HEK293 (cell line): ENCODE data around the gene CEACAM6.

Experiments
- CTCF ChIA-PET: fragments of 350-600 bp; formaldehyde crosslinking; extraction: SDS; loops from one replicate; lab custom pipeline; 2021; ENCODE audit warnings: antibody characterized with exemption; lab: Yijun Ruan, JAX
- POLR2A ChIA-PET: fragments of 300-600 bp; formaldehyde crosslinking; extraction: SDS; loops from one replicate; lab custom pipeline; 2020; ENCODE audit warnings: antibody characterized with exemption, inconsistent platforms; lab: Yijun Ruan, JAX
- H3K27ac ChIP-seq: fragments of 200-500 bp; sonication (Bioruptor generic); 2 replicates; pipeline ENCODE4 v1.5.1; 2014; ENCODE audit warnings: low read depth, low read length, control low read depth, inconsistent platforms; ENCODE audit errors: extremely low read depth
- H3K36me3 ChIP-seq, 2 experiments: fragments of 200-500 bp in 1 of 2; sonication (Bioruptor generic) in 1 of 2; 1 replicate in 1 of 2; 2 replicates in 1 of 2; pipeline ENCODE4 v1.5.1; 2014 to 2017; ENCODE audit warnings: inconsistent platforms in 2 of 2, low read length in 2 of 2; ENCODE audit not compliant: control insufficient read depth in 2 of 2, insufficient read depth in 1 of 2
- H3K4me1 ChIP-seq: fragments of 200-500 bp; sonication (Bioruptor generic); 2 replicates; pipeline ENCODE4 v1.5.1; 2014; ENCODE audit warnings: mild to moderate bottlenecking, low read length, inconsistent platforms; ENCODE audit not compliant: control insufficient read depth, insufficient read depth
- H3K4me3 ChIP-seq: 2 replicates; pipeline ENCODE4 v1.5.1; 2011; ENCODE audit warnings: low read depth, mild to moderate bottlenecking, control low read depth, low read length, moderate library complexity
- H3K9me3 ChIP-seq: fragments of 200-500 bp; sonication (Bioruptor generic); 2 replicates; pipeline ENCODE4 v1.5.1; 2014; ENCODE audit warnings: low read depth, low read length, inconsistent platforms; ENCODE audit not compliant: control insufficient read depth, insufficient read depth
- GLIS2 ChIP-seq: fragments of 450-650 bp; formaldehyde crosslinking; IDR thresholded peaks from 2 replicates; pipeline ENCODE4 v1.5.1; 2016; ENCODE audit warnings: missing biosample characterization, missing genetic modification characterization
- HIC1 ChIP-seq: fragments of 450-650 bp; formaldehyde crosslinking; IDR thresholded peaks from 2 replicates; pipeline ENCODE4 v1.5.1; 2016; ENCODE audit warnings: missing biosample characterization, missing genetic modification characterization
- KLF17 ChIP-seq: fragments of 450-650 bp; formaldehyde crosslinking; IDR thresholded peaks from 2 replicates; pipeline ENCODE4 v1.5.1; 2016; ENCODE audit warnings: missing biosample characterization, missing genetic modification characterization
- SCRT1 ChIP-seq: fragments of 450-650 bp; formaldehyde crosslinking; IDR thresholded peaks from 2 replicates; pipeline ENCODE4 v1.5.1; 2016; ENCODE audit warnings: missing biosample characterization, missing genetic modification characterization, borderline replicate concordance
- SCRT2 ChIP-seq: fragments of 450-650 bp; formaldehyde crosslinking; IDR thresholded peaks from 2 replicates; pipeline ENCODE4 v1.5.1; 2016; ENCODE audit warnings: missing biosample characterization, missing genetic modification characterization
- YY1 ChIP-seq: fragments of 450-650 bp; formaldehyde crosslinking; IDR thresholded peaks from 2 replicates; pipeline ENCODE4 v1.5.1; 2018; ENCODE audit warnings: missing biosample characterization, missing genetic modification characterization
- ZFP37 ChIP-seq: fragments of 450-650 bp; formaldehyde crosslinking; IDR thresholded peaks from 2 replicates; pipeline ENCODE4 v1.5.1; 2016; ENCODE audit warnings: missing biosample characterization, missing genetic modification characterization
- ZFP41 ChIP-seq: fragments of 450-650 bp; formaldehyde crosslinking; IDR thresholded peaks from 2 replicates; pipeline ENCODE4 v1.5.1; 2016; ENCODE audit warnings: missing biosample characterization, missing genetic modification characterization, borderline replicate concordance
- ZNF169 ChIP-seq: fragments of 450-650 bp; formaldehyde crosslinking; IDR thresholded peaks from 2 replicates; pipeline ENCODE4 v1.5.1; 2016; ENCODE audit warnings: missing biosample characterization, missing genetic modification characterization
- ZNF19 ChIP-seq: fragments of 450-650 bp; formaldehyde crosslinking; IDR thresholded peaks from 2 replicates; pipeline ENCODE4; 2016; ENCODE audit warnings: missing biosample characterization, missing genetic modification characterization, low read depth
- ZNF362 ChIP-seq: fragments of 450-650 bp; formaldehyde crosslinking; IDR thresholded peaks from 2 replicates; pipeline ENCODE4 v1.5.1; 2016; ENCODE audit warnings: missing biosample characterization, missing genetic modification characterization
- ZNF394 ChIP-seq: fragments of 450-650 bp; formaldehyde crosslinking; IDR thresholded peaks from 2 replicates; pipeline ENCODE4 v1.5.1; 2016; ENCODE audit warnings: missing biosample characterization, missing genetic modification characterization, mild to moderate bottlenecking, moderate library complexity, borderline replicate concordance
- ZNF398 ChIP-seq: fragments of 450-650 bp; formaldehyde crosslinking; IDR thresholded peaks from 2 replicates; pipeline ENCODE4 v1.5.1; 2017; ENCODE audit warnings: missing biosample characterization, missing genetic modification characterization
- ZNF473 ChIP-seq: fragments of 450-650 bp; formaldehyde crosslinking; IDR thresholded peaks from 2 replicates; pipeline ENCODE4 v1.5.1; 2017; ENCODE audit warnings: missing biosample characterization, missing genetic modification characterization
- ZNF48 ChIP-seq: fragments of 450-650 bp; formaldehyde crosslinking; IDR thresholded peaks from 2 replicates; pipeline ENCODE4 v1.5.1; 2016; ENCODE audit warnings: missing biosample characterization, missing genetic modification characterization
- ZNF544 ChIP-seq: fragments of 450-650 bp; formaldehyde crosslinking; IDR thresholded peaks from 2 replicates; pipeline ENCODE4 v1.5.0; 2017; ENCODE audit warnings: missing biosample characterization, missing genetic modification characterization
- ZNF549 ChIP-seq: fragments of 450-650 bp; IDR thresholded peaks from 2 replicates; pipeline ENCODE4 v1.5.1; 2018; ENCODE audit warnings: missing biosample characterization, missing genetic modification characterization, mild to moderate bottlenecking, inconsistent platforms, moderate library complexity
- ZNF558 ChIP-seq: fragments of 450-650 bp; formaldehyde crosslinking; IDR thresholded peaks from 2 replicates; pipeline ENCODE4 v1.5.1; 2016; ENCODE audit warnings: missing biosample characterization, missing genetic modification characterization
- ZNF777 ChIP-seq: fragments of 450-650 bp; formaldehyde crosslinking; IDR thresholded peaks from 2 replicates; pipeline ENCODE4 v1.5.1; 2017; ENCODE audit warnings: missing biosample characterization, missing genetic modification characterization, borderline replicate concordance
- ZSCAN5A ChIP-seq: fragments of 450-650 bp; formaldehyde crosslinking; IDR thresholded peaks from 2 replicates; pipeline ENCODE4 v1.5.1; 2016; ENCODE audit warnings: missing biosample characterization, missing genetic modification characterization

The CEACAM6 gene

GRCh38 chr19:41709951-41710645 lies 45.2 kb upstream of the CEACAM6 start:
- ChIA-PET POLR2A (no interaction called here), CTCF (interaction anchor here (0.5 to 5.3 kb wide), 15 partner anchors 9 to 740 kb away, joined by 3 to 121 read pairs (median 4); no protein-coding TSS in a partner anchor)
- H3K4me1 ChIP-seq: no peaks in the 10 kb centered on the region
- no peaks in the 10 kb centered on the region for H3K9me3 ChIP-seq
- TF ChIP-seq ZNF777 (tag by site-specific recombination): no peak
- no peak for TF ChIP-seq GLIS2 (tag by site-specific recombination)
- no peak for TF ChIP-seq ZNF19 (tag by site-specific recombination)
- TF ChIP-seq YY1 (tag by site-specific recombination): no peak
- no peak for TF ChIP-seq ZNF394 (tag by site-specific recombination)
- TF ChIP-seq ZFP37: no peak
- TF ChIP-seq HIC1 (tag by site-specific recombination): no peak
- no peak for TF ChIP-seq ZNF48 (tag by site-specific recombination)
- TF ChIP-seq ZNF473 (tag by site-specific recombination): no peak
- no peak for TF ChIP-seq KLF17 (tag by site-specific recombination)
- TF ChIP-seq ZNF362 (tag by site-specific recombination): no peak
- no peak for TF ChIP-seq ZNF398 (tag by site-specific recombination)
- no peak for TF ChIP-seq ZNF544 (tag by site-specific recombination)
- TF ChIP-seq ZNF558 (tag by site-specific recombination): no peak
- no peak for TF ChIP-seq ZFP41 (tag by site-specific recombination)
- no peak for TF ChIP-seq ZNF549 (tag by site-specific recombination)
- no peak for TF ChIP-seq ZNF169
- H3K36me3 ChIP-seq: no peaks in the 10 kb centered on the region
- no peak overlapping the region for H3K4me3 ChIP-seq
- H3K27ac ChIP-seq: no peak overlapping the region

GRCh38 chr19:41711376-41712261 lies 43.7 kb upstream of the CEACAM6 start:
- peak; percentile 55 for TF ChIP-seq SCRT2 (tag by site-specific recombination)
- TF ChIP-seq SCRT1 (tag by site-specific recombination): 0 out of 2 replicates have a peak, but pooled peaks have one; percentile 18
- TF ChIP-seq ZSCAN5A: no peak
- Histone ChIP-seq H3K9me3 (no peaks in the 10 kb centered on the region), H3K4me3 (no peak overlapping the region), H3K4me1 (no peaks in the 10 kb centered on the region), H3K36me3 (no peaks in the 10 kb centered on the region), H3K27ac (no peak overlapping the region)
- ChIA-PET CTCF (interaction anchor here (1.1 to 2.8 kb wide), 6 partner anchors 10 to 42 kb away, joined by 3 to 12 read pairs (median 4); no protein-coding TSS in a partner anchor), POLR2A (no interaction called here)
